ENCODE data around the gene RERE.
A peak's percentile ranks its signal among the peaks of the same experiment; 100 is the strongest.

RERE gene

DNA sequence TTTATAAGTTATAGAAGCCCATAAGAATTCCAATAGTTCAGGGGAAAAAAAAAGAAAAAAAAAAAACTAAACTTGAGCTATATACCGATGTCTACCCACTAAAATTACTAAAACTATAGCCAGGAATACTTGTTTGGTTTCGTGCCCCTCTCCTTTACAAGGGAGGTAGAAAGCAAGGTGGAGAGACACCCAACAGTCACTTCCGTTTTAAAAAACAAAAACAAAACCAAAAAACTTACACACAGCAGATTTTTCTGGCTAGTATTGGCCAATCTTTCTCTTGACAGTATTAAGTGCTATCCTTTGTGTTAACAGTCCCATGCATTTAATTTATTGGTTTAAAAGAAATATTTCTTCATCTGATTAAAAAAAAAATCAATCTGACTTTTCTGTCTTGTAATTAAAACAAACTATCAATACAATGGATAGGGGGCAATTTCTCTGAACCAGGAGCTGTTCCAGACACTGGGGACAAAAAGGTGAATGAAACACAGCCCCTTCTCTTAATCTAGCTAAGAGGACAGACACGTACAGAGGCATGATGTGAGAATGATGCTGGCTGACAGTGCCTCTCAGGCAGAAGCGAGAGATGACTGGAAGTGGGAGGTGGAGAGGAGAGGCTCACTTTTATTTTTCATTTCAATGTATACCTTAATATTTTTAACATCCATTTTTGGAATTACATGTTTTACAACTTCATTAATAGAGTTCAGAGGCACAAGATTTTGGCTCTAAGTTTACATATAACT, 214.8 kb downstream of the RERE start:
- CTCF ChIA-PET: no interaction called here
- TF ChIP-seq CTBP1 (IDR thresholded peaks at IDR 0.05; ENCODE audit: borderline replicate concordance): no peak
- no peak for TF ChIP-seq SP1 (IDR thresholded peaks at IDR 0.05)
- no peak for TF ChIP-seq LEF1 (IDR thresholded peaks at IDR 0.05; ENCODE audit: borderline replicate concordance)
- TF ChIP-seq ZNF384 (IDR thresholded peaks at IDR 0.05): no peak
- no peak for TF ChIP-seq ARNT (IDR thresholded peaks at IDR 0.05)
- no peak for TF ChIP-seq TARDBP (IDR thresholded peaks at IDR 0.05)
- TF ChIP-seq FOXM1 (IDR thresholded peaks at IDR 0.05; ENCODE audit: borderline replicate concordance): no peak
- no peak for TF ChIP-seq L3MBTL2 (conservative IDR thresholded peaks at IDR 0.05)
- no peak for TF ChIP-seq FOXK2 (IDR thresholded peaks at IDR 0.05)
- TF ChIP-seq ELF4 (IDR thresholded peaks at IDR 0.05): no peak
- TF ChIP-seq, protein P1, sequence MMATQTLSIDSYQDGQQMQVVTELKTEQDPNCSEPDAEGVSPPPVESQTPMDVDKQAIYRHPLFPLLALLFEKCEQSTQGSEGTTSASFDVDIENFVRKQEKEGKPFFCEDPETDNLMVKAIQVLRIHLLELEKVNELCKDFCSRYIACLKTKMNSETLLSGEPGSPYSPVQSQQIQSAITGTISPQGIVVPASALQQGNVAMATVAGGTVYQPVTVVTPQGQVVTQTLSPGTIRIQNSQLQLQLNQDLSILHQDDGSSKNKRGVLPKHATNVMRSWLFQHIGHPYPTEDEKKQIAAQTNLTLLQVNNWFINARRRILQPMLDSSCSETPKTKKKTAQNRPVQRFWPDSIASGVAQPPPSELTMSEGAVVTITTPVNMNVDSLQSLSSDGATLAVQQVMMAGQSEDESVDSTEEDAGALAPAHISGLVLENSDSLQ (IDR thresholded peaks at IDR 0.05): no peak
- TF ChIP-seq FOXA1 (IDR thresholded peaks at IDR 0.05): no peak
- no peak for TF ChIP-seq BHLHE40 (IDR thresholded peaks at IDR 0.05; ENCODE audit: borderline replicate concordance)
- no peak for TF ChIP-seq NFRKB (IDR thresholded peaks at IDR 0.05)
- no peak for TF ChIP-seq SUZ12 (IDR thresholded peaks at IDR 0.05)
- no peak for DNase-seq (ENCODE audit: extremely low spot score)
- POLR2A ChIA-PET: interaction anchor here (0.6 kb wide), 1 partner anchor 29 kb away, joined by 3 read pairs; no protein-coding TSS in a partner anchor

DNA sequence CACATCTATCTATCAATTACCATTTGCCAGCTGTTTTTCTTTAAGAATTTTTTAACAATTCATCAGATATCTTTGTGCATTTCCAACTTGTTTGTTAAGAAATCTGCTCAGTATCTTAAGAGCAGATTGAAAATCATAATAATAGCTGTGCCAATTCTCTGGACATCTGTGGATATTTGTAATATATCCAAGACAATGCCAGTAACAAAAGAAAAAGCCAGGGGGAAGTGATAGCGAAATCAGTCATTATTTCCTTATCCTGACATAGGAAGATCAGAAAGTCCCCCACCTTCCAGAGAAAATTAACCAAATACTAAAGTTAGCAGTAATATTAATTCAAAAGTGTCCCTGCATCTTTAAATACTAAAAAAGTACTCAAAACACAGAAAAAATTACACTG, 217.1 kb downstream of the RERE start:
- ChIA-PET CTCF (interaction anchor here (0.6 kb wide), 1 partner anchor 99 kb away, joined by 3 read pairs; no protein-coding TSS in a partner anchor), POLR2A (no interaction called here)
- TF ChIP-seq NFRKB (IDR thresholded peaks at IDR 0.05) (no peak), FOXM1 (IDR thresholded peaks at IDR 0.05; ENCODE audit: borderline replicate concordance) (no peak), SUZ12 (IDR thresholded peaks at IDR 0.05) (no peak), SP1 (IDR thresholded peaks at IDR 0.05) (no peak), L3MBTL2 (conservative IDR thresholded peaks at IDR 0.05) (no peak), HDGF (IDR thresholded peaks at IDR 0.05; ENCODE audit: borderline replicate concordance) (no peak), TARDBP (IDR thresholded peaks at IDR 0.05) (no peak), ELF4 (IDR thresholded peaks at IDR 0.05) (no peak), FOXK2 (IDR thresholded peaks at IDR 0.05) (no peak), ARNT (IDR thresholded peaks at IDR 0.05) (no peak), LEF1 (IDR thresholded peaks at IDR 0.05; ENCODE audit: borderline replicate concordance) (no peak)
- TF ChIP-seq, protein P1 (IDR thresholded peaks at IDR 0.05): no peak
- DNase-seq (ENCODE audit: extremely low spot score): no peak

DNA sequence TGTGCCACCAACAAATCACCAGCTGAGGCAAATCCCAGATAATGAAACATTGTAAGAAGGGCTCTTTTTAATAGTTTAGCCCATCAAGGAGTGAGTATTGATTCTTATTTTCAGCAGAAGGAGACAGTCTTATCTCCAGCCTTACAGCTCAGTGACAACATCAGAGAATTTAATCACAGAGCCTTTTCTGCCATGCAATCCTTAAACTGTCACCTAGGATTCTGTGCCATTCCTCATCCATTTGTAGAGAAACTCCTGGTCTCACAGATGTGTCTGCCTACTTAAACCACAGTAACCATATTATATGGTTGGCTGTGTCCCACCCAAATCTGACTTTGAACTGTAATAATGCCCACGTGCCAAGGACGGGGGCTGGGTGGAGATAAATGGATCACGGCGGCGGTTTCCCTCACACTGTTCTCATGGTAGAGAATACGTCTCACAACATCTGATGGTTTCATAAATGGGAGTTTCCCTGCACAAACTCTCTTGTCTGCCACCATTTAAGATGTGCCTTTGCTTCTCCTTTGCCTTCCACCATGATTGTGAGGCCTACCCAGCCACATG, 217.7 kb downstream of the RERE start:
- TF ChIP-seq ELF4 (IDR thresholded peaks at IDR 0.05) (no peak), ARNT (IDR thresholded peaks at IDR 0.05) (no peak), TARDBP (IDR thresholded peaks at IDR 0.05) (no peak), HDGF (IDR thresholded peaks at IDR 0.05; ENCODE audit: borderline replicate concordance) (no peak), FOXK2 (IDR thresholded peaks at IDR 0.05) (no peak), ZNF384 (IDR thresholded peaks at IDR 0.05) (no peak), FOXA1 (IDR thresholded peaks at IDR 0.05) (no peak), BHLHE40 (IDR thresholded peaks at IDR 0.05; ENCODE audit: borderline replicate concordance) (no peak), L3MBTL2 (conservative IDR thresholded peaks at IDR 0.05) (no peak), SP1 (IDR thresholded peaks at IDR 0.05) (no peak), LEF1 (IDR thresholded peaks at IDR 0.05; ENCODE audit: borderline replicate concordance) (no peak), SUZ12 (IDR thresholded peaks at IDR 0.05) (no peak)
- TF ChIP-seq, protein P1 (IDR thresholded peaks at IDR 0.05): no peak
- CTCF ChIA-PET: interaction anchor here (0.6 kb wide), 1 partner anchor 100 kb away, joined by 3 read pairs; no protein-coding TSS in a partner anchor
- POLR2A ChIA-PET: no interaction called here
- DNase-seq (ENCODE audit: extremely low spot score): no peak

DNA sequence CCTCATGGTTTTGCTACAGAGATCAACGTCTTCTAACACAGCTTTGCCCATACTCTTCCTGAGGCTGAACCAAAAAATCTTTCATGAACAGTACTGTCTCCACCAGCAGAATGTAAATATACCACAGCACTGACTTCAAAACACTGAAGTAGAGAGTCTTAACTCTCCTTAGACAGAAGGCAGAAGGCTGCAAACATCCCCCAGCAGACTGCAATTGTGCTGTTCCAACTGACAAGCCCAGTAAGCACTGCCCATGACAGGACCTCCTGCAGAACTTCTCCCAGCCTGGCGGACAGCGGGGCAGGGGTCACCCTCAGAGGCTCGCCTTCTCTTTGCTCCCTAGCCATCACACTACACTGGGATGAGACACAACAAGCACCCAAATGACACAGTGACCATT, 218.7 kb downstream of the RERE start:
- no peak for TF ChIP-seq ARNT (IDR thresholded peaks at IDR 0.05)
- TF ChIP-seq HDGF (IDR thresholded peaks at IDR 0.05; ENCODE audit: borderline replicate concordance): no peak
- TF ChIP-seq, protein P1 (IDR thresholded peaks at IDR 0.05): no peak
- no peak for TF ChIP-seq SUZ12 (IDR thresholded peaks at IDR 0.05)
- no peak for TF ChIP-seq SP1 (IDR thresholded peaks at IDR 0.05)
- no peak for TF ChIP-seq FOXA1 (IDR thresholded peaks at IDR 0.05)
- DNase-seq (ENCODE audit: extremely low spot score): peak; percentile 16
- ChIA-PET POLR2A (interaction anchor here (1.2 kb wide), 1 partner anchor 13 kb away, joined by 4 read pairs; no protein-coding TSS in a partner anchor), CTCF (interaction anchor here (0.8 kb wide), 1 partner anchor 13 kb away, joined by 3 read pairs; no protein-coding TSS in a partner anchor)

DNA sequence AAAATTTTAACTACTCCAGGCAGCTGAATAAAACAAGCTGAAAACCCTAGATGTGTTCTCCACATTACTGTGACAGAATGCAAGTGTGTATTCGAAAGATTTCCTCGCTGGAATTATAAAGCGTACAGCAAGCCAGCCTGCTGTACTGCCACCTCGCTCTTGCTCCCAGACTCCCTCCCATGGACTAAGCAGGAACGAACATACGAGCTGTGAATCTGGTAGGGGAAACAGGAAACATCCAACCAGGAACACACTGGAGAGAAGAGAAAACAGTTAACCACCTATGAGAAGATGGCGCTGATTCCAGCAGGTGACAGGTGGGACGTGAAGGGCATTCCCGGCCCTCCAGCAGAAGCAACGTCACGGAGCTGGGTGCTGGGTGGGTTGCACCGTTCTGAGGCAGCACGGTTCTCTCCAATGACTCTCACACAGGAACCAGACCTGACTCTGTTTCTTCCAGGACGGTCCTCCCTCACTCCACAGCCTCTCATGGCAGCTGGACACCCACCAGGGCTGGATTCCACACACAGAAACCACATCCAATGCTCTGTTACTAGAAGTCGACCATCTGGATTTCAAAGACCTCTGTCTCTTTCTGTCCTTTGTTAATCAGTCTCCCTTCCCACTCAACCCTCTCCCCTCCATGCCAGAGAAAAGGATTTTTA, 219.2 kb downstream of the RERE start:
- CTCF ChIA-PET: interaction anchor here (0.7 to 1.1 kb wide), 4 partner anchors 10 to 28 kb away, joined by 3 to 4 read pairs (median 3); no protein-coding TSS in a partner anchor
- no peak for TF ChIP-seq ZNF384 (IDR thresholded peaks at IDR 0.05)
- no peak for TF ChIP-seq LEF1 (IDR thresholded peaks at IDR 0.05; ENCODE audit: borderline replicate concordance)
- no peak for TF ChIP-seq TARDBP (IDR thresholded peaks at IDR 0.05)
- no peak for TF ChIP-seq ARNT (IDR thresholded peaks at IDR 0.05)
- no peak for TF ChIP-seq SUZ12 (IDR thresholded peaks at IDR 0.05)
- no peak for TF ChIP-seq L3MBTL2 (conservative IDR thresholded peaks at IDR 0.05)
- no peak for TF ChIP-seq FOXA1 (IDR thresholded peaks at IDR 0.05)
- TF ChIP-seq CTBP1 (IDR thresholded peaks at IDR 0.05; ENCODE audit: borderline replicate concordance): no peak
- TF ChIP-seq, protein P1 (IDR thresholded peaks at IDR 0.05): no peak
- TF ChIP-seq SP1 (IDR thresholded peaks at IDR 0.05): no peak
- POLR2A ChIA-PET: interaction anchor here (1.2 kb wide), 1 partner anchor 12 kb away, joined by 4 read pairs; no protein-coding TSS in a partner anchor
- peak; percentile 55 for DNase-seq (ENCODE audit: extremely low spot score)
